ENCODE results near the gene UFL1. TPM values are rescaled to one million over a fixed set of nuclear protein-coding genes. Genes with fewer than 3 reads are reported as not detected.

UFL1 gene
- polyA plus RNA-seq, 1 donor from 2014 or later: 20.6 TPM

DNA sequence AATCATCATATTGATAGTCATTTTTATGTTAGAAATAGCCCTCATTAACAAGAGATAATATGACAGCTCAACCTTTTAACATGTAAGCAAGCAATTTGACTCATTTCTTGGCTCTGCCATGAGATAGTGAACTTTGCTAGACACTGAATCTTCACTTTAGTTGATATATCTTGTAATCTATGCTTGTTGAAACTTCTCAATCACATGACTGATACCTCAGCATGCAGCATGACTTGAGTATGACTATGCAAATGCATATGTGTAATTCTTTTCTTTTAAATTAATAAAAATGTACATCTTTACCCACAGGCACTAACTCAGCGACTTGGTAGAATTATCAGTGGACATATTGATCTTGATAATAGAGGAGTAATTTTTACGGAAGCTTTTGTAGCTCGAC is 6.6 kb downstream of the UFL1 start:
- Histone ChIP-seq H3K9me3 (ENCODE audit: low read length) (no peaks in the 10 kb centered on the region), H3K79me2 (replicated peaks; ENCODE audit: insufficient read depth, low read length) (no peaks in the 10 kb centered on the region), H3K27ac (ENCODE audit: low read length) (no peak overlapping the region), H3K9ac (ENCODE audit: low read length) (no peak overlapping the region), H4K20me1 (ENCODE audit: insufficient read depth) (no peaks in the 10 kb centered on the region), H3F3A (ENCODE audit: insufficient read depth, low read length, poor library complexity, severe bottlenecking) (no peaks in the 10 kb centered on the region), H3K9me2 (ENCODE audit: insufficient read depth, low read length) (no peaks in the 10 kb centered on the region), H3K4me2 (ENCODE audit: low read length) (no peak overlapping the region), H2AFZ (ENCODE audit: low read depth, low read length) (no peak overlapping the region), H3K4me3 (ENCODE audit: low read length) (no peak overlapping the region), H3K36me3 (ENCODE audit: insufficient read depth, low read length) (peaks cover 20% of the 10 kb centered on the region), H3K27me3 (ENCODE audit: insufficient read depth, low read depth, low read length) (no peaks in the 10 kb centered on the region)
- no peak for TF ChIP-seq POLR2AphosphoS5 (IDR thresholded peaks at IDR 0.05)
- TF ChIP-seq, protein P1, sequence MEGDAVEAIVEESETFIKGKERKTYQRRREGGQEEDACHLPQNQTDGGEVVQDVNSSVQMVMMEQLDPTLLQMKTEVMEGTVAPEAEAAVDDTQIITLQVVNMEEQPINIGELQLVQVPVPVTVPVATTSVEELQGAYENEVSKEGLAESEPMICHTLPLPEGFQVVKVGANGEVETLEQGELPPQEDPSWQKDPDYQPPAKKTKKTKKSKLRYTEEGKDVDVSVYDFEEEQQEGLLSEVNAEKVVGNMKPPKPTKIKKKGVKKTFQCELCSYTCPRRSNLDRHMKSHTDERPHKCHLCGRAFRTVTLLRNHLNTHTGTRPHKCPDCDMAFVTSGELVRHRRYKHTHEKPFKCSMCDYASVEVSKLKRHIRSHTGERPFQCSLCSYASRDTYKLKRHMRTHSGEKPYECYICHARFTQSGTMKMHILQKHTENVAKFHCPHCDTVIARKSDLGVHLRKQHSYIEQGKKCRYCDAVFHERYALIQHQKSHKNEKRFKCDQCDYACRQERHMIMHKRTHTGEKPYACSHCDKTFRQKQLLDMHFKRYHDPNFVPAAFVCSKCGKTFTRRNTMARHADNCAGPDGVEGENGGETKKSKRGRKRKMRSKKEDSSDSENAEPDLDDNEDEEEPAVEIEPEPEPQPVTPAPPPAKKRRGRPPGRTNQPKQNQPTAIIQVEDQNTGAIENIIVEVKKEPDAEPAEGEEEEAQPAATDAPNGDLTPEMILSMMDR (IDR thresholded peaks at IDR 0.05; ENCODE audit: poor library complexity, severe bottlenecking): no peak
- TF ChIP-seq EP300 (conservative IDR thresholded peaks at IDR 0.05; ENCODE audit: poor library complexity, severe bottlenecking): no peak
- no peak for TF ChIP-seq TAF1 (IDR thresholded peaks at IDR 0.05; ENCODE audit: low read depth)
- no peak for TF ChIP-seq EZH2 (IDR thresholded peaks at IDR 0.05; ENCODE audit: borderline replicate concordance, insufficient read depth, low read length, poor library complexity, severe bottlenecking)
- no peak for TF ChIP-seq SMC3 (conservative IDR thresholded peaks at IDR 0.05; ENCODE audit: poor library complexity)
- TF ChIP-seq RAD21 (conservative IDR thresholded peaks at IDR 0.05): no peak

DNA sequence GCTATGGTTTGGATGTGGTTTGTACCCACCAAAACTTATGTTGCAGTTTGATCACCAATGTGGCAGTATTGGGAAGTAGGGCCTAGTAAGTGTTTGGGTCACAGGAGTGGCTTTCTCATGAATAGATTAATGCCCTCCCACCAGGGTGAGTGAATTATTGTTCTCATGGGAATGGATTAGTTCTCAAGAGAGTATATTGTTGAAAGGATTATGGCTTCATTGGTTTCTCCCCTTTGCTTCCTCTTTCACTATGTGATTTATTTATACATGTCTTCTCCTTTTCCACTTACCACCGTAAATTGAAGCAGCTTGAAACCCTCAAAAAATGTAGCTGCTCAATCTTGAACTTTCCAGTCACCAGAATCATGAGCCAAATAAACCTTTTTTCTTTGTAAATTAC is 10.8 kb downstream of the UFL1 start:
- no peak for TF ChIP-seq SMC3 (conservative IDR thresholded peaks at IDR 0.05; ENCODE audit: poor library complexity)
- TF ChIP-seq, protein P1 (IDR thresholded peaks at IDR 0.05; ENCODE audit: poor library complexity, severe bottlenecking): no peak
- H2AFZ ChIP-seq (ENCODE audit: low read depth, low read length): no peak overlapping the region
- peaks cover 23% of the 10 kb centered on the region for H3K36me3 ChIP-seq (ENCODE audit: insufficient read depth, low read length)

DNA sequence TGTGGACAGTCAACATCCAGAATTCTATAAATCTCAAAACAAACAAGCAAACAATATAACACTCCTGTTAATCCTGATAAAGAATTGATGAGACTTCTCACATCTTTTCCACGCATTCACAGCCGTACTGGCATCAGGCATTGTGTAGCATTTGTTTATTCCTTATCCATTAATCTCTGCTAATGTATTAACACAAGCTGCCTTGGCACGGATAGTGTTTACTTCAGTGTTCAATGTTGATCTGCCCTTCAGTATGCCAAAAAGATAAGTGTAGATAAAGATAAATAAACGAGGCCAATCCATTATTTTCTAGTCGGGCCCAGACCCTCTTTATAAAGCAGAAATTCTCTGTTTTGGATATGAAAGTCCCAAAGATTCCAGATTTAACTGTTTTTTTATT is 16.1 kb downstream of the UFL1 start:
- H3K9me3 ChIP-seq (ENCODE audit: low read length): no peaks in the 10 kb centered on the region
- no peaks in the 10 kb centered on the region for H3K9me2 ChIP-seq (ENCODE audit: insufficient read depth, low read length)
- TF ChIP-seq, protein P2, sequence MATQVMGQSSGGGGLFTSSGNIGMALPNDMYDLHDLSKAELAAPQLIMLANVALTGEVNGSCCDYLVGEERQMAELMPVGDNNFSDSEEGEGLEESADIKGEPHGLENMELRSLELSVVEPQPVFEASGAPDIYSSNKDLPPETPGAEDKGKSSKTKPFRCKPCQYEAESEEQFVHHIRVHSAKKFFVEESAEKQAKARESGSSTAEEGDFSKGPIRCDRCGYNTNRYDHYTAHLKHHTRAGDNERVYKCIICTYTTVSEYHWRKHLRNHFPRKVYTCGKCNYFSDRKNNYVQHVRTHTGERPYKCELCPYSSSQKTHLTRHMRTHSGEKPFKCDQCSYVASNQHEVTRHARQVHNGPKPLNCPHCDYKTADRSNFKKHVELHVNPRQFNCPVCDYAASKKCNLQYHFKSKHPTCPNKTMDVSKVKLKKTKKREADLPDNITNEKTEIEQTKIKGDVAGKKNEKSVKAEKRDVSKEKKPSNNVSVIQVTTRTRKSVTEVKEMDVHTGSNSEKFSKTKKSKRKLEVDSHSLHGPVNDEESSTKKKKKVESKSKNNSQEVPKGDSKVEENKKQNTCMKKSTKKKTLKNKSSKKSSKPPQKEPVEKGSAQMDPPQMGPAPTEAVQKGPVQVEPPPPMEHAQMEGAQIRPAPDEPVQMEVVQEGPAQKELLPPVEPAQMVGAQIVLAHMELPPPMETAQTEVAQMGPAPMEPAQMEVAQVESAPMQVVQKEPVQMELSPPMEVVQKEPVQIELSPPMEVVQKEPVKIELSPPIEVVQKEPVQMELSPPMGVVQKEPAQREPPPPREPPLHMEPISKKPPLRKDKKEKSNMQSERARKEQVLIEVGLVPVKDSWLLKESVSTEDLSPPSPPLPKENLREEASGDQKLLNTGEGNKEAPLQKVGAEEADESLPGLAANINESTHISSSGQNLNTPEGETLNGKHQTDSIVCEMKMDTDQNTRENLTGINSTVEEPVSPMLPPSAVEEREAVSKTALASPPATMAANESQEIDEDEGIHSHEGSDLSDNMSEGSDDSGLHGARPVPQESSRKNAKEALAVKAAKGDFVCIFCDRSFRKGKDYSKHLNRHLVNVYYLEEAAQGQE (IDR thresholded peaks at IDR 0.05; ENCODE audit: borderline replicate concordance): no peak
- TF ChIP-seq EZH2 (IDR thresholded peaks at IDR 0.05; ENCODE audit: borderline replicate concordance, insufficient read depth, low read length, poor library complexity, severe bottlenecking) (no peak), MXI1 (conservative IDR thresholded peaks at IDR 0.05; ENCODE audit: poor library complexity, severe bottlenecking) (no peak), EP300 (conservative IDR thresholded peaks at IDR 0.05; ENCODE audit: poor library complexity, severe bottlenecking) (no peak), POLR2AphosphoS5 (IDR thresholded peaks at IDR 0.05) (no peak), TAF1 (IDR thresholded peaks at IDR 0.05; ENCODE audit: low read depth) (no peak), SMC3 (conservative IDR thresholded peaks at IDR 0.05; ENCODE audit: poor library complexity) (no peak), RAD21 (conservative IDR thresholded peaks at IDR 0.05) (no peak)
- TF ChIP-seq, protein P1 (IDR thresholded peaks at IDR 0.05; ENCODE audit: poor library complexity, severe bottlenecking): no peak
- H3K9ac ChIP-seq (ENCODE audit: low read length): no peak overlapping the region
- peaks cover 15% of the 10 kb centered on the region for H3K36me3 ChIP-seq (ENCODE audit: insufficient read depth, low read length)
- no peak overlapping the region for H2AFZ ChIP-seq (ENCODE audit: low read depth, low read length)
- no peaks in the 10 kb centered on the region for H4K20me1 ChIP-seq (ENCODE audit: insufficient read depth)
- no peak overlapping the region for H3K27ac ChIP-seq (ENCODE audit: low read length)
- H3K4me2 ChIP-seq (ENCODE audit: low read length): no peak overlapping the region
- H3K4me3 ChIP-seq (ENCODE audit: low read length): no peak overlapping the region
- H3F3A ChIP-seq (ENCODE audit: insufficient read depth, low read length, poor library complexity, severe bottlenecking): no peaks in the 10 kb centered on the region
- H3K27me3 ChIP-seq (ENCODE audit: insufficient read depth, low read depth, low read length): no peaks in the 10 kb centered on the region
- H3K79me2 ChIP-seq (replicated peaks; ENCODE audit: insufficient read depth, low read length): no peaks in the 10 kb centered on the region

More for the DNA sequence above, 10.8 kb downstream of the UFL1 start:
- Histone ChIP-seq H3K79me2 (replicated peaks; ENCODE audit: insufficient read depth, low read length) (no peaks in the 10 kb centered on the region), H4K20me1 (ENCODE audit: insufficient read depth) (no peaks in the 10 kb centered on the region), H3F3A (ENCODE audit: insufficient read depth, low read length, poor library complexity, severe bottlenecking) (no peaks in the 10 kb centered on the region), H3K9me2 (ENCODE audit: insufficient read depth, low read length) (no peaks in the 10 kb centered on the region), H3K4me3 (ENCODE audit: low read length) (no peak overlapping the region), H3K4me2 (ENCODE audit: low read length) (no peak overlapping the region), H3K9ac (ENCODE audit: low read length) (no peak overlapping the region), H3K9me3 (ENCODE audit: low read length) (no peaks in the 10 kb centered on the region), H3K27ac (ENCODE audit: low read length) (no peak overlapping the region), H3K27me3 (ENCODE audit: insufficient read depth, low read depth, low read length) (no peaks in the 10 kb centered on the region)
